ENCODE results near the gene MITD1.

- TF ChIP-seq, protein P1, sequence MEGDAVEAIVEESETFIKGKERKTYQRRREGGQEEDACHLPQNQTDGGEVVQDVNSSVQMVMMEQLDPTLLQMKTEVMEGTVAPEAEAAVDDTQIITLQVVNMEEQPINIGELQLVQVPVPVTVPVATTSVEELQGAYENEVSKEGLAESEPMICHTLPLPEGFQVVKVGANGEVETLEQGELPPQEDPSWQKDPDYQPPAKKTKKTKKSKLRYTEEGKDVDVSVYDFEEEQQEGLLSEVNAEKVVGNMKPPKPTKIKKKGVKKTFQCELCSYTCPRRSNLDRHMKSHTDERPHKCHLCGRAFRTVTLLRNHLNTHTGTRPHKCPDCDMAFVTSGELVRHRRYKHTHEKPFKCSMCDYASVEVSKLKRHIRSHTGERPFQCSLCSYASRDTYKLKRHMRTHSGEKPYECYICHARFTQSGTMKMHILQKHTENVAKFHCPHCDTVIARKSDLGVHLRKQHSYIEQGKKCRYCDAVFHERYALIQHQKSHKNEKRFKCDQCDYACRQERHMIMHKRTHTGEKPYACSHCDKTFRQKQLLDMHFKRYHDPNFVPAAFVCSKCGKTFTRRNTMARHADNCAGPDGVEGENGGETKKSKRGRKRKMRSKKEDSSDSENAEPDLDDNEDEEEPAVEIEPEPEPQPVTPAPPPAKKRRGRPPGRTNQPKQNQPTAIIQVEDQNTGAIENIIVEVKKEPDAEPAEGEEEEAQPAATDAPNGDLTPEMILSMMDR (IDR thresholded peaks at IDR 0.05; ENCODE audit: poor library complexity), result no peak
- TF ChIP-seq EZH2 (IDR thresholded peaks at IDR 0.05; ENCODE audit: borderline replicate concordance), result no peak
Observed at GRCh38 chr2:99198103-99198841, 17.4 kb upstream of the MITD1 start.

Measured in hepatocyte (in vitro differentiated cells).